OCI-LY1 (cell line): Measurements from ENCODE around the gene FBL.

Experiments used
- H2AFZ ChIP-seq: fragments of 200-600 bp; sonication (generic), shearing (Covaris generic); 2 replicates; pipeline ENCODE4 v1.6.0; 2014; ENCODE audit warnings: antibody characterized with exemption, mild to moderate bottlenecking, low read length
- H3F3A ChIP-seq: fragments of 200-600 bp; sonication (generic), shearing (Covaris generic); 2 replicates; pipeline ENCODE4 v1.6.0; 2014; ENCODE audit warnings: mild to moderate bottlenecking, antibody characterized with exemption, low read length, moderate library complexity; ENCODE audit not compliant: insufficient read depth
- H3K27ac ChIP-seq: fragments of 200-600 bp; sonication (generic); 2 replicates; pipeline ENCODE4 v1.5.1; 2014; ENCODE audit warnings: low read length, mixed run types, mild to moderate bottlenecking, low read depth; ENCODE audit not compliant: poor library complexity, severe bottlenecking
- H3K27me3 ChIP-seq: fragments of 200-600 bp; sonication (generic); 2 replicates; pipeline ENCODE4 v1.6.0; 2014; ENCODE audit warnings: antibody characterized with exemption, mild to moderate bottlenecking, low read length, moderate library complexity; ENCODE audit not compliant: insufficient read depth
- H3K36me3 ChIP-seq: fragments of 200-600 bp; sonication (generic); 2 replicates; pipeline ENCODE4 v1.6.1; 2014; ENCODE audit warnings: mild to moderate bottlenecking, antibody characterized with exemption, low read length, moderate library complexity, mixed read lengths; ENCODE audit not compliant: insufficient read depth
- H3K4me1 ChIP-seq: fragments of 200-600 bp; sonication (generic); 2 replicates; pipeline ENCODE4 v1.5.1; 2014; ENCODE audit warnings: mild to moderate bottlenecking, low read length, moderate library complexity; ENCODE audit not compliant: insufficient read depth, severe bottlenecking
- H3K4me2 ChIP-seq: fragments of 200-600 bp; sonication (generic), shearing (Covaris generic); 2 replicates; pipeline ENCODE4 v1.6.1; 2014; ENCODE audit warnings: low read length
- H3K4me3 ChIP-seq: fragments of 200-600 bp; sonication (generic); 2 replicates; pipeline ENCODE4 v1.5.1; 2014; ENCODE audit warnings: low read length, low read depth, mild to moderate bottlenecking, mixed read lengths; ENCODE audit not compliant: poor library complexity, severe bottlenecking
- H3K79me2 ChIP-seq: fragments of 200-600 bp; shearing (Covaris generic); 2 replicates; pipeline ENCODE4 v1.6.1; 2016; ENCODE audit warnings: mixed run types, low read length, mixed read lengths; ENCODE audit not compliant: insufficient read depth
- H3K9ac ChIP-seq: fragments of 200-600 bp; sonication (generic), shearing (Covaris generic); 2 replicates; pipeline ENCODE4 v1.6.1; 2014; ENCODE audit warnings: mild to moderate bottlenecking, low read length, mixed read lengths
- H3K9me2 ChIP-seq: fragments of 200-600 bp; sonication (generic), shearing (Covaris generic); 2 replicates; pipeline ENCODE4 v1.6.1; 2014; ENCODE audit warnings: low read depth, mild to moderate bottlenecking, low read length, mixed read lengths
- H3K9me3 ChIP-seq: fragments of 200-600 bp; shearing (Covaris generic); 2 replicates; pipeline ENCODE4 v1.6.1; 2014; ENCODE audit warnings: low read length, mixed read lengths
- H4K20me1 ChIP-seq: fragments of 200-600 bp; sonication (generic), shearing (Covaris generic); 2 replicates; pipeline ENCODE4 v1.6.0; 2016; ENCODE audit warnings: mild to moderate bottlenecking, low read length; ENCODE audit not compliant: insufficient read depth
- EZH2 ChIP-seq: fragments of 200-600 bp; sonication (generic), shearing (Covaris generic); IDR thresholded peaks from 2 replicates; pipeline ENCODE4 v1.8.0; 2017; ENCODE audit warnings: borderline replicate concordance, mixed run types, mild to moderate bottlenecking, antibody characterized with exemption, low read length, moderate library complexity, mixed read lengths
- TF ChIP-seq, protein P1 (sequence below): fragments of 200-600 bp; sonication (generic), shearing (Covaris generic); IDR thresholded peaks from 2 replicates; pipeline ENCODE4 v1.5.1; 2017; ENCODE audit warnings: mild to moderate bottlenecking, antibody characterized with exemption, low read length, moderate library complexity, mixed read lengths

Gene FBL

DNA sequence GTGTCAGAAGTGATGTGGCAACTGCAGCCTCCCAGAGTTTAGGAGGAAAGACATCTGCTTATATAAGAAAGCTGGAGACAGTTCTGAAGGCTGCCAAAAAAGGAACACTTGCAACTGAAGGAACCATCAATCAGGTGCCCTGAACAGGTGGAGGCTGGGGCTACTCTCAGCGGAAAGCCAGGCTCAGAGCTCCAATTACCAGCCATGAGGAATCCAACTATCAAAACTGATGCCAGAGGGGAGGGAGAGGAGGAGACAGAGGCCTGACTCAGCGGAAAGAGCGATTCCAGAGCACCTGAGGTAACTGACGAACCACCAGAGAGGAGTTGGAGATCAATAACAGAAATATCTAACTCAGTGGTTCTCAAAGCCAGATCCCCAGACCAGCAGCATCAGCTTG, 43.2 kb downstream of the FBL start:
- Histone ChIP-seq H3K4me2 (no peak overlapping the region), H3K9ac (no peak overlapping the region), H3K9me3 (no peaks in the 10 kb centered on the region), H3F3A (no peaks in the 10 kb centered on the region), H3K4me1 (no peaks in the 10 kb centered on the region), H3K27me3 (no peaks in the 10 kb centered on the region), H3K9me2 (no peaks in the 10 kb centered on the region), H3K27ac (no peak overlapping the region), H3K4me3 (no peak overlapping the region), H3K36me3 (no peaks in the 10 kb centered on the region), H4K20me1 (no peaks in the 10 kb centered on the region), H3K79me2 (no peaks in the 10 kb centered on the region), H2AFZ (no peak overlapping the region)
- TF ChIP-seq, protein P1, sequence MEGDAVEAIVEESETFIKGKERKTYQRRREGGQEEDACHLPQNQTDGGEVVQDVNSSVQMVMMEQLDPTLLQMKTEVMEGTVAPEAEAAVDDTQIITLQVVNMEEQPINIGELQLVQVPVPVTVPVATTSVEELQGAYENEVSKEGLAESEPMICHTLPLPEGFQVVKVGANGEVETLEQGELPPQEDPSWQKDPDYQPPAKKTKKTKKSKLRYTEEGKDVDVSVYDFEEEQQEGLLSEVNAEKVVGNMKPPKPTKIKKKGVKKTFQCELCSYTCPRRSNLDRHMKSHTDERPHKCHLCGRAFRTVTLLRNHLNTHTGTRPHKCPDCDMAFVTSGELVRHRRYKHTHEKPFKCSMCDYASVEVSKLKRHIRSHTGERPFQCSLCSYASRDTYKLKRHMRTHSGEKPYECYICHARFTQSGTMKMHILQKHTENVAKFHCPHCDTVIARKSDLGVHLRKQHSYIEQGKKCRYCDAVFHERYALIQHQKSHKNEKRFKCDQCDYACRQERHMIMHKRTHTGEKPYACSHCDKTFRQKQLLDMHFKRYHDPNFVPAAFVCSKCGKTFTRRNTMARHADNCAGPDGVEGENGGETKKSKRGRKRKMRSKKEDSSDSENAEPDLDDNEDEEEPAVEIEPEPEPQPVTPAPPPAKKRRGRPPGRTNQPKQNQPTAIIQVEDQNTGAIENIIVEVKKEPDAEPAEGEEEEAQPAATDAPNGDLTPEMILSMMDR, result no peak
- no peak for TF ChIP-seq EZH2

DNA sequence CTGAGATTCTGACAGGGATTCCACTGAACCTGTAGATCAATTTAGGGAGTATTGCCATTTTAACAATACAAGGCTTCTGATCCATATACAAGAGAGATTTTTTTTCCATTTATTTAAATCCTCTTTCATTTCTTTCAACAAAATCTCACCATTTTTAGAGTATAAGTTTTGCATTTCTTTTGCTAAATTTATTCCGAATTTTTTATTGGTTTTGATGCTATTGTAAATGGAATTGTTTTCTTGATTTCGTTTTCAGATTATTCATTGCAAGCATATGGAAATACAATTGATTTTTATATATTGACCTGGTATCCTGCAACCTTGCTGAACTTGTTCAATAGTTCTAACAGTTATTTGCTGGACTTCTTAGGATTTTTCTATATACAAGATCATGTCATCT, 49.1 kb downstream of the FBL start:
- Histone ChIP-seq H2AFZ (no peak overlapping the region), H3K27me3 (no peaks in the 10 kb centered on the region), H3K27ac (no peak overlapping the region), H3K4me2 (no peak overlapping the region), H3K4me3 (no peak overlapping the region), H3K79me2 (no peaks in the 10 kb centered on the region), H3K9me3 (no peaks in the 10 kb centered on the region), H3K36me3 (no peaks in the 10 kb centered on the region), H3K9ac (no peak overlapping the region), H4K20me1 (no peaks in the 10 kb centered on the region), H3K9me2 (no peaks in the 10 kb centered on the region), H3F3A (no peaks in the 10 kb centered on the region), H3K4me1 (no peaks in the 10 kb centered on the region)
- TF ChIP-seq EZH2, result no peak
- TF ChIP-seq, protein P1, result no peak

DNA sequence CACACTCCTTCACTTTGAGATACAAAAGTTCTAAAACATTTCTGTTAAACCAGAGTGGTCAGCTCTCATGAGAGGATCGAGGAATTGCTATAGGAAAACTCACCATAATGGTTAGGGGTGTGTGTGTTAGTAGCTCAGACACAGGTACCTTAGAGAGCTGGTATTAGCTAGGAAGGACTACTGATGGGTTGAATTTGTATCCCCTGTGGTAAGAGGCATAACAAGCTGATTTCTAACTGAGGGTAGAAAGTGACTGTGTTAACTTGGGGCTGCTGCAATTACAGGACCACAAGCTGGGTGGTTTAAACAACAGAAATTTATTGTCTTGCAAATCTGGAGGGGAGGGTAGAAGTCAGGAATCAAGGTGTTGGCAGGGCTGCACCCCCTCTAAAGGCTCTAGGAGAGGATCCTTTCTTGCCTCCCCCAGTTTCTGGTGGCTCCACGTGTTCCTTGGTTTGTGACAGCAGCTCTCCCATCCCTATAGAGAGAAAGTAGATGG, 50.1 kb downstream of the FBL start:
- H3K27ac ChIP-seq, result no peak overlapping the region
- H3K4me3 ChIP-seq, result no peak overlapping the region
- H3K27me3 ChIP-seq, result no peaks in the 10 kb centered on the region
- no peaks in the 10 kb centered on the region for H3K4me1 ChIP-seq
- H3K9me3 ChIP-seq, result no peaks in the 10 kb centered on the region
- H4K20me1 ChIP-seq, result no peaks in the 10 kb centered on the region
- H2AFZ ChIP-seq, result no peak overlapping the region
- no peak overlapping the region for H3K4me2 ChIP-seq
- H3K79me2 ChIP-seq, result no peaks in the 10 kb centered on the region
- H3K36me3 ChIP-seq, result no peaks in the 10 kb centered on the region
- H3K9me2 ChIP-seq, result no peaks in the 10 kb centered on the region
- TF ChIP-seq, protein P1, result no peak
- no peak for TF ChIP-seq EZH2
- no peak overlapping the region for H3K9ac ChIP-seq
- no peaks in the 10 kb centered on the region for H3F3A ChIP-seq
